Activated CD4-positive, alpha-beta T cell treated with anti-CD3 and anti-CD28 coated beads, Interleukin-2, amount 50 U/mL, for 16 hours (primary cell): Measurements from ENCODE around the gene DIP2B.
A peak's percentile ranks its signal among the peaks of the same experiment; 100 is the strongest.

ENCODE experiments used
- DNase-seq: peaks from one replicate; pipeline ENCODE4 v3.0.0-alpha.2; 2020

DIP2B gene

DNA sequence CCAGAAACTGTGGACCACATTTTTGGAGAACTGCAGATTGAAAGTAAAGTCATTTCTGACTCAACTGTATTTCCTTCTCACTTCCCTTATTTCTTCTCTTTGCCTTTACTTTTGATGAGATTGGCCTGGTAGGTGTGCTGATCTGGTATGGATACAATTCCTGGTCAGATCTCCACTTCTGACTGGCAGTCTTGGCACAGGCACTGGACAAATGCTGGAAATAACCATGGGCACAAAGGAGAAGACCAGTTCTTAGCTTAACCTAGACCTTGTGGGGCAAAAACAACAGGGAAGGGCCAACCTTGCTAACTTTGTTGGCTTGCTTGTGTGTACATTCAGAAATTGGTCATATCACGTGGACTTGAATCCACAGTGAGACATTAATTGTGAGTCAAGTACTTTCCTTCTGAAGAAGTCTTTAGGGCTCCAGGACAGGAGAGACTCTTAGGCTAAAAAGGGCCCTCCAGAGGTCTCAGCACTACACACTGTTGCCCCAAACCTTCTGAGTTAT lies 75.0 kb downstream of the DIP2B start:
- no peak for DNase-seq

DNA sequence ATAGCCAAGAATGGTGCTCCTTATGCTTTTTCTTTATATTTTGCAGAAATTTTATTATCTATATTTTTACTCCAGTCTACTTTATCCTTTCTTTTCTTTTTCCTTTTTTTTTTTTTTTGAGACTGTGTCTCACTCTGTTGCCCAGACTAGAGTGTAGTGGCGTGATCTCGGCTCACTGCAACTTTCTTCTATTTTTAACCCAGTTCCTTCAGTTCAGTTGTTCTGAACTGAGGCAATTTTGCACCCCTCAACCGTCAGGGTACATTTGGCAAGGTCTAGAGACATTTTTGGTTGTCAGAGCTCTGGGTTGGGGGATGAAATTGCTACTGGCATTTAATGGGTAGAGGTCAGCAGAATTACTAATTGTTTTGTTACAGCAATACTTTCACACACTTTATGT lies 75.7 kb downstream of the DIP2B start:
- no peak for DNase-seq

DNA sequence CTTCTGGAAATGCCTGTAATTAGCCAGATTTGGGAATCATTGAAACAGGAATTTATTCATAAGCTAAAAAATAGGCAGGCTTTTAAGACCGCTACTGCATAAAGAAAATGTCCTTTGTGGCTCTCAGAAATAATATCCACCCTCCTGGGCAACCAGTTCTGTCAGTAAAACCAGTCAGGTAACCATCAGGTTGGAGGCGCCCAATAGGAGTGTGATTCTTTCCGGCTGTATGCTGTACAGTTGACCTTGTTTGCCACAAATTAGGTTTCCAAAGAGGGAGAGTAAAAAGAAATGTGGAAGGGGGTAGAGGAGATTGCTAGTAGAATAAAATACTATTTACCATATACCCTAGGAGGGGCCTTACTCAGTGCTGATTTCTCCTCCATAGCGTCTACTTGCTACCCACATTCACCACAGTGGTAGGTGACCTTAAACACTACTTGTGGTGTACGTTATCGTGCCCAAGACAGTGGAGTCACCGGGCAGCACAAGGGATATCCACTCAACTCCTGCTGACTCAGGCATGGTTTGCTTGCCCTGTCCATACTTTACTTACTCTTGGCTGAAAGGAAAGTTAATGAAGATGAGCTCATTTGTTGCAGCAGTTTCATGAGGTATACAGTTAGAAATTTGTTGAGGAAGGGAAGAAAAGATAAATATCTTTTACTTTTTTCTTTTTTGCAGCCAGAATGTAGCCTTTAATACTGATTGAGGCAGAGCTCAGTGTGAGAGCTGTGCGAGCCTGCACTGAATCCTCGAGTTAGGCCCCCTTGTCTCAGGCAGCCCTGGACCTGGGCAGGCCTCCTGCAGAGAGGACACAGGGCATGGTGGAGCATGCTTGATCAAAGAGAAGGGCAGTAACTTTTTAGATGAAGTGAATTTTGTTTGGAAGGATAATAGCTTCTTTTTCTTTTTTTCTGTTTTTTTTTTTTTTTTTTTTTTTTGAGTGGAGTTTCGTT lies 76.7 kb downstream of the DIP2B start:
- peak; percentile 8 for DNase-seq

DNA sequence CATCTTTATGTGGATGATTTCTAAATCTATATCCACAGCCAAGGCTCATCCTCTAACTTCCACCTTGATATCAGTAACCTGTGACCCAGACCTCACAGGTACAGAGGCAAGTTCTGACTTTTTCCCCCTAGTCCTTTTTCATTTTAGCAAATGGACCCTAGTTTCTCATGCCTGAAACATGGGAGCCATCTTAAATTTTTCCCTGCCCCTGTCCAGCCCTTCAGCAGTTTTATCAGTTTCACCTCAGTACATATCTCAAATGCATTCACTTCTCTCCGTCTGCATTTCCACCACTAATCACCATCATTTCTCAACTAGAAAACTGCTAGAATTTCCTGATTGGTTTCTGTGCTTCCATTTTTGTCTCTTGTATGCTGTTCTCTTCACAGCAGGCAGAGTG lies 79.3 kb downstream of the DIP2B start:
- no peak for DNase-seq

DNA sequence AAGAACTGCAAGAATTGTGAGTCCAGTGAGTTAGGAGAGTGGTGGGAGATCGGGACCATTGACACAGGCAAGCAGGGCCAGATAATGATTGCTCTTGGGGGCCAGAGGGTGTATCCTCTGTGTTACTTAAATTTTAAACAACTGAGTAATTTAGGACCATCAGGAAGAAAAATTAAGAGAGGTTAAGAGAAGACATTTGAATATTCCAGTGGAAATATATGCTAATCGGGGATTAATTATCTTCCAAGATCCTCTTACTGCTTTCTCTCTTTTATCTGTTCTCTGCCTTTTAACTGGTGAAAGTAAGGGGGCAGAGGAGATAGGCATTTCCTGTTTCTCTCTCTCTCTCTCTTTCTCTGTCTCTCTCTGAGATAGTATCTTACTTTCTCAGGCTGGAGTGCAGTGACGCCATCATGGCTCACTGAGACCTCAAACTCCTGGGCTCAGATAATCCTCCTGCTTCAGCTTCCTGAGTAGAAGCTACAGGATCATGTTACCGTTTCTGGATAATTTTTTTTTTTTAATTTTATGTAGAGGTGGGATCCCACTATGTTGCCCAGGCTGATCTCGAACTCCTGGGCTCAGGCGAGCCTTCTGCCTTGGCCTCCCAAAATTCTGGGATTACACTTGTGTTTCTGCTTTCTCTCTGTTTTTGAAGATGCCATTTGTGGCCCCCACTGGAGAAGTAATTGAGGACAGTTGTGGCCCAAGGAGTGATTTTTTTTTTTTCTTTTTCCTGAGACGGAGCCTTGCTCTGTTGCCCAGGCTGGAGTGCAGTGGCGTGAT lies 85.1 kb downstream of the DIP2B start:
- DNase-seq = peak; percentile 37

DNA sequence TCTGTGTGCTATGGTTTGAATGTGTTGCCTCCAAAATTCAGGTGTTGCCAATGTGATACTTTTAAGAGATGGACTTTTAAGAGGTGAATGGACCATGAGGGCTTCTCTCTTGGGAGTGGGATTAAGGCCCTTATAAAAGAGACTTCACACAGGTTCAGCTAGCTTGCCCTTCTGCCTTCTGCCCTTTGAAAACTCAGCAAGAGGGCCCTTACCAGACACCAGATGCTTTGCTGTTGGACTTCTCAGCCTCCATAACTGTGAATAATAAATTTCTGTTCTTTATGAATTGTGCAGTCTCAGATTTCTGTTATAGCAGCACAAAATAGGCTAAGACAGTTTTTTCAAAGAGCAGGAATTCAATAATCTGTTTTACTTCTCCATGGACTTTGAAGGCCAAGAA lies 86.1 kb downstream of the DIP2B start:
- no peak for DNase-seq

DNA sequence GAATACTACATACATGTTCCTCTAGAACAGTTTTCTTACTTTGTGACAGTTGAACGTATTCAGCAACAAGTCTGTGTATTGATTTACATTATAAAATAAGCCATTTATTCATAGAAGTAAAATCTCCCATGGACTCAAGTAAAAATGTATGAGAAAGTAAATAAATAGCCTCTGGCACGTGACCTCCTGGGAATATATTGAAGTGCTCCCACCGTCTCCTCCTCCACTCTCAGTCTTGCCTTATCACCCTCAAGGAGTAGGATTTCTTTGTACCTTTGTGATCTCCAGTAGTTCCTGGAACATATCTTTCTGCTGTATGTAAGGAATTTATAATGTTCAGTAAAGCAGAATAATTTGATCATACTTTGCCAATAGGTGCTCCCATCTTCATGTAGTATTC lies 90.9 kb downstream of the DIP2B start:
- DNase-seq = no peak

DNA sequence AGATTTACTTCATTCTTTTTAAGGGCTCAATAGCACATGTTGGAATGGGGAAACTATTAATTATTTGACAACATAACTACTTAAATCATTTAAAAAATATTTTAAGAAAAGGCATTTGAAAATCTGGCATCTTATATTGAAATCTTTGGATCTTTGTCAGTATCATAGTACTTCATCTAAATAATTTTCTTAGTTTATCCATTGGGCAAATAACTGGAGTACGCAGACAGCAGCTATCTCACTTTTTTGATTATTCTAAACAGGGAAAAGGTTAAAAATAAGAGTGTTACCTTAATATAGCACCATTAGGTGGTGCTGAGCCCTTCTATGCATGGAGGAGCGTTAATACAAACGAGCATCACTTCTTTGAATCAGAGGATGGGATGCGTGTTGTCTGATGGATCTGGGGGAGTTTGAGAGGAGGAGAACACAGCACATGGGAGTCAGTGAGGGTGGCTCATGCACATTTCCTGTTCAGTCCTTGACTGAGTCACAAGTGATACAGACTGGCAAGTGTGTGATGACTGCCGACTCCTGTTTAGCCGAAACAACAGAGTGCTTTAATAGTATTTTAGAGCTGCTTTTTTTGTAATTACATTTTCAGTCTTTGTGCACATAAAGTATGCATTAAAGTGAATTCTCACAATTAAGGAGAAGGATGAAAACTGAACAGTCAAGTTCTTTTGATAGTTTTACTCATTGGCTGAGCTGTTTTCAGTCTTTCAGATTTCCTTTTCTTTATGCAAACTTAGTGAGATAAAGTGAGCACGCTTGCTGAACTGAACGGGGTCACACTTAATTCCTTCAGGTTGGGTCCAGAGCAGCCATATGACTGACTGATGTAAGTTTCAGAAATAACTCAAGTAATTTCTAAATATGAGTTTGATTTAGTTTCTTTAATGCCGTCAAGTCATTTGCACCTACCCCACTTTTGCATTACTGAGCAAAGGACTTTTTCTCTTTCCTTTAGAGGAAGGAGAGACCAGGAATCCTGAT lies 92.7 kb downstream of the DIP2B start:
- DNase-seq = peak; percentile 76

DNA sequence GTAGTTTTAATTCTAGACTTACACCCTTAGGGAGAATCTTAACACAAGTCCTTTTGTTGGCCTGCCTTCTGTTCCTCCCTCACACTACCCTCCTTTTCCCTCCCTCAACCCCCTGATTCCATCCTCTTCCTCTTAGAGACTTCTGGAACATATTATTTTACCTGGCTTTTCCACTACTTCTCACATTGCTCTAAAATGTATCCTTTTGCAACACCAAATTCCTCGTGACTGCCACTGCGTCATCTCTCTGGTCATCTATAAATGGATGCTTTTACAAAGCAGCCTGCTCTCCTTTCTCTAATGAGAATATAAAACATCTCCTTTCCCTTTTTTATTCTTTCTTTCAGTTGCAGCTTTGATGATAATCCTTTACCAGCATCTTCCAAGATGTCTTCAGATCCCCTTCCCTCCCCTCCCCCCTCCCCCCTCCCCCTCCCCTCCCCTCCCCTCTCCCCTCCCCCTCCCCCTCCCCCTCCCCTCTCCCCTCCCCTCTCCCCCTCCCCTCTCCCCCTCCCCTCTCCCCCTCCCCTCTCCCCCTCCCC lies 93.6 kb downstream of the DIP2B start:
- no peak for DNase-seq

DNA sequence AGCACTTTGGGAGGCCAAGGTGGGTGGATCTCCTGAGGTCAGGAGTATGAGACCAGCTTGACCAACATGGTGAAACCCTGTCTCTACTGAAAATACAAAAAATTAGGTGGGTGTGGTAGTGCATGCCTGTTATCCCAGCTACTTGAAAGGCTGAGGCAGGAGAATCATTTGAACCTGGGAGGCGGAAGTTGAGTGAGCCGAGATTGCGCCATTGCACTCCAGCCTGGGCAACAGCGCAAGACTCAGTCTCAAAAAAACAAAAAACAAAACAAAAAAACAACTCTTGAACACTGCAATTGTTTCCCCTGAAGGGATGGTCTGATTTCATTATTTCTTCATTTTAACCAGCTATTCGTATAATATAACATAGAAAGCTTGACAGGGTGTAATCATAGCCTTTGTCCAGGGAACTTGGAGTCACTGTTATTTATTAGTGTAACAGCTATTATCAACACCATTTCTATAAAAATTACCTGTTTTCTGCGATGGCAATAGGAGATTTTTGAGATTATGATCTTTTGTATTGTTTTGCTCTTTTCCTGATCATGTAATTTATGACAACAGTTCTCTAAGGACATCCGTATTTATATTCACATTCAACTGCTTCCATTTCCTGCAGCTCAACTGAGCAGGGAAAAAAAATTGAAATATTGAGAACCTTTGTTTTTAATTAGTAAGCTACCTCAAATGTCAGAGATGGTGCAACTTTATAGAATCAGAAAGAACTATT lies 94.7 kb downstream of the DIP2B start:
- no peak for DNase-seq

DNA sequence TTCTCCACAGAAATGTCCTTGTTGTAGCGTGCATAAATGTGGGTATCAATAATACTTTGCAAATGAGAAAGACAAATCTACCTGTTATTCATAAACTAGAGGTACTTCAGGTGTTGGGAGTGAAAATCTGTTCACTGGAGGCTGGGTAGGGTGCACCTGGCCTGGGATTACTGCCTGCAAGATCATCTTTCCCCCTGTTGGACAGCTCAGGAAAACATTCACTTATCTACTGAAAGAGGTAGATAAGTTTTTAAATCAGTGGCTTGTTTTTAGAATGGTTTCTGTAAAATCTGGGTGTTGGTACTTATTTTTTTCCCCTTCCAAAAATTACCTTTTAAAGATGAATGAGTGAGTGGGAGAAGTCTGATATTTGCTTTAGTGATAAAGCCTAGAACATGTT lies 95.6 kb downstream of the DIP2B start:
- DNase-seq = no peak

DNA sequence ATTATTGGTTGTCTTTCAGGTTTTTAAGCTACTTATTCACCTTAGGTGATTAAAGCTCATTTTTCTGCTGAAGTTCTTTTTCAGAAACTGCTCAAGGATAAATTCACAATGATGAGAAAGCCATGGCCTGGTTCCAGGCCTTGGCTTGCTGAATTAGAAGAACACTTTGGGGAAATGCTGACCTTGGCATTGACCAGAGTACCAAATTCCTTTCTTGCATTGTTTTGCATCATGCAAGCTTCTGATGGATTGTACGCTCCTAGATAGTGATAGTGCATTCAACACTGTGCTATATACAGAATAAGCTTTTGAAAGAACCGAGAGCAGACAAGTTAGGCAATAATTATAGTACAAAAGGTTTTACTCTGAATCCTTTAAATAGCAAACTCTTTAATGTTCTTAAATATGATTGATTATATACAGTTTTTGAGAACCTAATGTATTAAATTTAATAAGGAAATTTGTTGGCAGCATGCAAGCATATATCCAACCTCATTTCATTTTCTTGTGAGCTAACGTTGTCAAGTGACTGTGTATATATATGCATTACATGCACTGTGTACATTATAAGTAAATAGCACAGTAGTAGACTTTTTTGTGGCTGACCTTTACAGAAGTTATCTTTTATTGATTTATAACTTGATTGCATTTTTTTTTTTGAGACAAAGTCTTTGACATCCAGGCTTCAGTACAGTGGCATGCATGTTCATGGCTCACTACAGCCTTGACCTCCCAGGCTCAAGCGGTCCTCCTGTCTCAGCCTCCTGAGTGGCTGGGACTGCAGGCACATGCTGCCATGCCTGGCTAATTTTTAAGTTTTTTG lies 99.2 kb downstream of the DIP2B start:
- no peak for DNase-seq

DNA sequence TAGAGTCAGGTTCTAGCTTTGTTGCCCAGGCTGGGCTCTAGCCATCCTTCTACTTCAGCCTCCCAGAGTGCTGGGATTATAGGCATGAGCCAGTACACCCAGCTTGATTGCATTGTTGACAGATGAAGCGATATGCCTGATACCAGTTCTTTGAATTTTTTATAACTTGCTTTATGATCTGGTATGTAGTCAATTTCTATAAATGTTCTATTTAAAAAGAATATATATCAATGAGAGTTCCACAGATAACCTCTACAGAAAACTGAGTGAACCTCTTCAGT lies 99.8 kb downstream of the DIP2B start:
- DNase-seq = no peak

DNA sequence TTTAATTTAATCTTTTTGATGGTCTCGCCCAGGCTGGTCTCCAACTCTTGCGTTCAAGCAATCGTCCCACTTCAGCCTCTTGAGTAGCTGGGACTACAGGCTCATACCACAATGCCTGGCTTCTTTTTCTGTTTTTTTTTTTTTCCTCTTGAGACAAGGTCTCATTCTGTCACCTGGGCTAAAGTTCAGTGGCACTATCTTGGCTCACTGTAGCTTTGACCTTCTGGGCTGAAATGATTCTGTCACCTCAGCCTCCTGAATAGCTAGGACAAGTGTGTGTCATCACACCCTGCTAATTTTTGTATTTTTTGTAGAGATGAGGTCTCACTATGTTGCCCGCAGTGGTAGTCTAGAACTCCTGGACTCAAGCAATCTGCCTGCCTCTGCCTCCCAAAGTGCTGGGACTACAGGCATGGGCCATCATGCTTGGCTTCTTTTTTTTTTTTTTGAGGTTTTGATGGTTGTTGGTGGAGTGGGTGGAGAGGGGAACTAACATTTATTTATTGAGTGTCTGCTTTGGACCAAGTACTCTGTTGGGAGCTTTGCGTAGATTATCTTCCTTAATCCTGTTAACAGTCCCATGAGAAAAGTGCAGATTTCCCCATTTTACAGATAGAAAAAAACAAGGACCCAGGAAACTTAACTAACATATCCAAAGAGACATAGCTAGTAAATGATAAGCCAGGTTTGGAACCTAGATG lies 102.0 kb downstream of the DIP2B start:
- no peak for DNase-seq

DNA sequence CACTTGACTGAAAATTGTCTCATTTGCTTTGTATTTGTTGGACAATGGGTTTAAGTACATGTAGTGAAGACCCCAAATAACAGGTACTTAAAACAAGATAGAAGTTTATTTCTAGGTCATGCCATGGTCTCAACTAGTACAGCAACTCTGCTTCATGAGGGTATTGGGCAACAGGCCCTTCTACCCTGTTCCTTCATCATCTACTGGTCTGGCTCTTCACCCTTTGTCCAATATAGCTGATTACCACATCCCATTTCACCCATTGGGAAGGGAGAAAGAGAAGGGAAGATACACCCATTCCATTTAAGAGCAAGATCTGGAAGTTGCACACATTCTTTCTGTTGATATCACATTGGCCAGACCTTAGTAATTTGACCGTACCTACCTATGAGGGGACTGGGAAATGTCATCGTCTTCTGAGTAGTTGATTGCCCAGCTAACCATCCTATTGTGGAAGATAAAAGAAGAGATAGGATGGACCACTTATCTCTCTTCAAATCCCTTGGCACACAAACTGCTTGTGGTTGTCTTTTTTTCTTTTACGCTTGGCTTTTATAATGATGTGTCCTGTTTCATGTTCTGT lies 104.6 kb downstream of the DIP2B start:
- DNase-seq = no peak

DNA sequence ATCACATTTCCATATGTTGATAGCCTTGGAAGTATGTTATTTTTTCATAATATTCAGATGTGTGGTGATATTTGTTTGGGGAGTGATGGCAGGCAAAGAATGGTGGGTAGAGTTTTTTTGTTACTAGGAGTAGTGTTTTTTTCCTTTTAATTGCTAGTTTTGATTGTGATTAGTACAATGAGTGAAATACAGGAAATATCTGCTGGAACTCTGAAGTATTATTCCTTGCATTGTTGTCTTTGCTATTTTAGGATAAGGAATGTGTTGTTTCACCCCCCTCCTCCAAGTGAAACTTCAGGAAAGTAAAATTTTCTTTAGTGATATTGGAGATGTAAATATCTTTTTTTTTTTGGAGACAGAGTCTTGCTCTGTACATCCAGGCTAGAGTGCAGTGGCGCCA lies 105.4 kb downstream of the DIP2B start:
- no peak for DNase-seq

DNA sequence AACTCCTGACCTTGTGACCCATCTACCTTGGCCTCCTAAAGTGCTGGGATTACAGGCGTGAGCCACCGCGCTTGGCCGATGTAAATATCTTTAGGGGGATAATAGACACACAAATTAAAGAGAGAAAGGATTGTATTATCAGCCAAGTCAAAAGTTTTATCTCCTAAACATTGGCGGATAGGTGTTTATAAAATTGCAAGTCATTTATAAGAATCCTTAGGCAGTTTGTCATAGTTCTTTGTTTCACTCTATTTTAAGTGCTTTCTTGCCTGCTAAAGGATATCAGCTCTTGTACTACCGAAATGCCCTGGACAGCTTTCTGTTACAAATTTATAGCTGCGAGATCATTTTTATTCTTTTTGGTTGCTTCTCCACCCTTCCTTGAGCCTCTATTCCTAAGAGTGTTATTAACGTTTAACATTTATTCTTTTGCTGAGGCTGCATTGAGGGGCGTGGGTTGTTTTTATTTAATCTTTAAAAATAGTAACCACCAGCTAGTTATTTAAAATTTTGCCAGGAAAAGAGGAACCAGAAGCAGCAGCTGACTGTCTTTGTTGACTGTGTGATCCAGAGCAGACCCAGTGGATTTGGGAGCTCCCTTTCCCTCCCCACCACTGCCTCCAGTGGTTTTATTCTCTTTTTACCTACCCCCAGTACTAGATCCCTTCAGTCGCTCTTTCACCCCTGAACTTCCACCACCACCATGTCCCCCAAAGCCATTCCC lies 106.4 kb downstream of the DIP2B start:
- no peak for DNase-seq

DNA sequence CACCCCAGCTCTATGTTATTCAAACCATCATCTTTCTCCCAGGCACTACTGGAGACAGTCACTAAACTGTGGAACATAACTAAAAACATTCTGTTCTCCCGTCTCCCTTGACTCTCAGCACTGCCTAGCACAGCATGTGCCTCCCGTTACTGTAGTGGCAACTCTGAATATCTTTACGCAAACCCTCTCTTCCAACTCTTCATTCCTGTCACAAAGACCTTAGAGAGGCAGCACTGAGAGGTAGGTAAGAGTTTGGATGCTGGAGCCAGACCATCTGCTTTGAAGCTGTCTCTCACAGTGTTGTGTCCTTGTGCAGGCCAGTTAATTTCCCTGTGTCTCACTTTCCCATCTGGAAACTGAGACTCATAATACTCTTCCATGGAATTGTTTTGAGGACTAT lies 108.1 kb downstream of the DIP2B start:
- DNase-seq = no peak

DNA sequence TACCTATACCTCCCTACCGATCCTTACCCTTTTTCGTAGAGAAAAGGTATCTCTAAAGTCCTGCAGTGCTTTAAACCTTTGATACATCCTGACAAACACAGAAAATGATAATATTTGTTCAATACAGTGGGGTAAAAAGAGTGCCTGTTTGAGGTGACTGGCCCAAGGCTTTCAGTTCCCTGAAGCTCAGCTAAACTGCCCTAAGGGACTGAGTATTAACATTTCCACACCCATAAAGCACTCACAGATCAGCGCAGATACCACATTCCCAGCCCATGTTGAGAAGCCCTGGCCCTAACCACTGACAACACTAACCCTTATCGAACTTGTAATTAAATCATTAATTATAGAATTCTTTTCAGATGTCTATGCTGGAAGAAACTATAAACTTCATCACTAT lies 108.7 kb downstream of the DIP2B start:
- DNase-seq = no peak
